ENCODE data around the gene FLNB. TPM values are rescaled to one million over a fixed set of nuclear protein-coding genes. Genes with fewer than 3 reads are reported as not detected.
A peak's percentile ranks its signal among the peaks of the same experiment; 100 is the strongest.

FLNB gene
- total and polyA plus RNA-seq, 2 of the 8 experiments (the other 6 are each of a cell fraction or from before 2014, with no cell fraction given) = 72.3 to 118 TPM

- Histone ChIP-seq H2AK5ac (ENCODE audit: low read depth, low read length) (no peak overlapping the region), H2BK12ac (ENCODE audit: low read depth, low read length) (peak overlapping the region; percentile 56; the same call in 1 of the 2 replicates), H3K56ac (replicated peaks; ENCODE audit: insufficient read length, low read depth, low read length) (no peak overlapping the region), H4K20me1 (replicated peaks in 1 of 2; ENCODE audit: control insufficient read depth in 1 of 2, insufficient read depth in 2 of 2, low read length in 2 of 2) (peaks cover 3 to 9% of the 10 kb centered on the region in 2 experiments), H2BK20ac (ENCODE audit: low read length) (no peak overlapping the region), H3K4me2 (ENCODE audit: insufficient read depth in 1 of 2, low read depth in 2 of 2, low read length in 2 of 2) (peak overlapping the region; percentile 11 to 17; a peak in 3 of 4 replicates), H3K27ac (ENCODE audit: low read depth, low read length) (no peak overlapping the region), H2BK120ac (replicated peaks; ENCODE audit: low read depth, low read length) (no peak overlapping the region), H3K79me1 (ENCODE audit: low read depth, low read length) (peaks cover 17% of the 10 kb centered on the region; the same call in 1 of the 2 replicates), H4K91ac (replicated peaks; ENCODE audit: insufficient read length, low read length) (peak overlapping the region; percentile 29), H2AFZ (ENCODE audit: low read length) (no peak overlapping the region), H3K23me2 (ENCODE audit: low read depth, low read length) (no peaks in the 10 kb centered on the region), H3K4me3 (ENCODE audit: extremely low read depth in 1 of 4, insufficient read depth in 2 of 4, low read depth in 3 of 4, low read length in 4 of 4) (no peak overlapping the region), H3K9me3 (ENCODE audit: insufficient read depth in 2 of 2, low read depth in 1 of 2, low read length in 1 of 2) (no peaks in the 10 kb centered on the region), H3K27me3 (replicated peaks in 1 of 4; ENCODE audit: control insufficient read depth in 3 of 4, extremely low read depth in 1 of 4, insufficient read depth in 3 of 4, low read length in 3 of 4) (no peaks in the 10 kb centered on the region), H3K36me3 (ENCODE audit: control insufficient read depth in 2 of 4, insufficient read depth in 4 of 4, low read length in 3 of 4) (no peaks in the 10 kb centered on the region), H4K5ac (ENCODE audit: insufficient read length, low read depth, low read length) (no peak overlapping the region), H3K79me2 (ENCODE audit: control insufficient read depth in 1 of 2, insufficient read depth in 2 of 2, low read length in 2 of 2) (peaks cover 0 to 81% of the 10 kb centered on the region in 2 experiments; a peak in 2 of 4 replicates), H3K14ac (ENCODE audit: insufficient read length) (no peak overlapping the region), H4K8ac (ENCODE audit: extremely low read depth, insufficient read depth, low read length) (no peak overlapping the region), H3K4ac (replicated peaks; ENCODE audit: insufficient read length, low read depth, low read length) (no peak overlapping the region), H2BK5ac (ENCODE audit: low read depth, low read length) (peak overlapping the region; percentile 84; the same call in 1 of the 2 replicates), H3K4me1 (replicated peaks in 1 of 4; ENCODE audit: control insufficient read depth in 3 of 4, insufficient read depth in 4 of 4, low read length in 3 of 4) (peaks cover 20 to 42% (median 36%) of the 10 kb centered on the region in 4 experiments), H3K18ac (ENCODE audit: extremely low read depth, low read length) (no peak overlapping the region), H3K9ac (replicated peaks in 1 of 4; ENCODE audit: extremely low read depth in 1 of 4, low read depth in 3 of 4, low read length in 3 of 4) (no peak overlapping the region), H2BK15ac (ENCODE audit: low read length) (no peak overlapping the region), H3K23ac (ENCODE audit: insufficient read length) (no peak overlapping the region)
- FAIRE-seq (no peak), DNase-seq (ENCODE audit: low read depth in 1 of 2, low spot score in 2 of 2) (no peak)
- ChIA-PET POLR2A (ENCODE audit: partially characterized antibody) (interaction anchor here (0.7 to 2.6 kb wide), 9 partner anchors 9 to 33 kb away, joined by 3 to 12 read pairs (median 4); partner anchors contain the start of gene FLNB), CTCF (ENCODE audit: partially characterized antibody) (interaction anchor here (0.6 to 4.1 kb wide), 10 partner anchors 8 to 739 kb away, joined by 3 to 14 read pairs (median 3); partner anchors contain the start of gene FLNB)
- 54% methylated on average over 2 of the region's 2 CpGs; no CpG with 5 or more reads in 1 of the 2 experiments for WGBS, 2 experiments (ENCODE audit: extremely low coverage in 1 of 2, insufficient coverage in 1 of 2, insufficient read length in 1 of 2, insufficient replicate concordance in 2 of 2, low coverage in 1 of 2, low lambda C conversion rate in 2 of 2, missing lambda C conversion rate in 1 of 2)
- TF ChIP-seq YY1 (IDR thresholded peaks at IDR 0.05; ENCODE audit: low read depth, low read length) (no peak), NANOG (IDR thresholded peaks at IDR 0.05; ENCODE audit: insufficient read depth, low read depth, low read length, poor library complexity, severe bottlenecking) (no peak), CTBP2 (IDR thresholded peaks at IDR 0.05; ENCODE audit: borderline replicate concordance, insufficient read depth, insufficient read length, low read length) (peak; percentile 75), NRF1 (IDR thresholded peaks at IDR 0.05; ENCODE audit: low read depth, low read length) (no peak), SIN3A (conservative IDR thresholded peaks at IDR 0.05 in 1 of 2, IDR thresholded peaks at IDR 0.05 in 1 of 2; ENCODE audit: low read depth in 1 of 2, low read length in 2 of 2) (peak; percentile 86; a peak in 3 of 4 replicates), MAFK (IDR thresholded peaks at IDR 0.05; ENCODE audit: low read depth, low read length) (no peak)
These were observed 33.7 kb downstream of the FLNB start for GRCh38 chr3:58041826-58042324.
